ENCODE measurements around the gene MXD4.

DNA sequence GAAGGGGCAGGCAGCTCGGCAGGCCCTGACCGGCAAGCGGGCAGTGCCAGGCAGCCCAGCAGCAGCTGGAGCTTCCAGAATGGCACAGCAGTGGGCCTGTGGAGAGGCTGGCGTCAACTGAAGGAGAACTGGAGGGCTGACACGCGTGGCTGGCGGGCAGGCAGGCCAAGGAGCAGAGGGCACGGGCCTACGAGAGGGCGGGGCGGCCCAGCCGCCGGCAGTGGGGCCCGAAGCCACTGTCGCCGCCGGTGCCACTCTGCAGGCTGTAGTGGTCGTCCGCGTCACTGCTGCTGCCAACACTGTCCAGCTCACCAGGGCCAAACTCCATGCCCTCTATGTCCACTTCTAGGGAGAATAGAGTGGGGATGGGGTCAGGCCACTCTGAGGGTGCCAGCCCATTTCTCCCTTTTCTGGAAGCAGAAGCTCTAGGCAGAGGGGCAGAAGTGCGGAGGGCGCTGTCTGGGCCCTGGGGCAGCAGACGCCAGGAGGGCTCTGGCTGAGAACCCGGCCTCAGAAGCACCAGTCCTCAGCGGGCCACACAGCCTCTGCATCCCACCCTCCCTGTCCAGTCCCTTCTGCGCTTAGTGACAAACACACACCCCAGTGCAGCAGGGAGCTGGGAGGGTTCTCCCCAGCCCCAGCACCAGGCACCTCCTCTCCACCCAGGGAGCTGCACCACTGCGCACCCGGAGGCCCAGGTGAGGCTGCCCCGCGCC is 11.4 kb downstream of the MXD4 start:
- TF ChIP-seq, protein P1, sequence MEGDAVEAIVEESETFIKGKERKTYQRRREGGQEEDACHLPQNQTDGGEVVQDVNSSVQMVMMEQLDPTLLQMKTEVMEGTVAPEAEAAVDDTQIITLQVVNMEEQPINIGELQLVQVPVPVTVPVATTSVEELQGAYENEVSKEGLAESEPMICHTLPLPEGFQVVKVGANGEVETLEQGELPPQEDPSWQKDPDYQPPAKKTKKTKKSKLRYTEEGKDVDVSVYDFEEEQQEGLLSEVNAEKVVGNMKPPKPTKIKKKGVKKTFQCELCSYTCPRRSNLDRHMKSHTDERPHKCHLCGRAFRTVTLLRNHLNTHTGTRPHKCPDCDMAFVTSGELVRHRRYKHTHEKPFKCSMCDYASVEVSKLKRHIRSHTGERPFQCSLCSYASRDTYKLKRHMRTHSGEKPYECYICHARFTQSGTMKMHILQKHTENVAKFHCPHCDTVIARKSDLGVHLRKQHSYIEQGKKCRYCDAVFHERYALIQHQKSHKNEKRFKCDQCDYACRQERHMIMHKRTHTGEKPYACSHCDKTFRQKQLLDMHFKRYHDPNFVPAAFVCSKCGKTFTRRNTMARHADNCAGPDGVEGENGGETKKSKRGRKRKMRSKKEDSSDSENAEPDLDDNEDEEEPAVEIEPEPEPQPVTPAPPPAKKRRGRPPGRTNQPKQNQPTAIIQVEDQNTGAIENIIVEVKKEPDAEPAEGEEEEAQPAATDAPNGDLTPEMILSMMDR (IDR thresholded peaks at IDR 0.05), result no peak
- no peak for TF ChIP-seq POLR2A (IDR thresholded peaks at IDR 0.05)
